CD4-positive, alpha-beta T cell treated with Interleukin-2 at 100 ng/mL for 4 hours (primary cell): ENCODE data around the gene VSTM2B.

Experiments used
- DNase-seq: peaks from one replicate; pipeline ENCODE4 v3.0.0-alpha.2; 2020; ENCODE audit warnings: low spot score

Gene VSTM2B

DNA sequence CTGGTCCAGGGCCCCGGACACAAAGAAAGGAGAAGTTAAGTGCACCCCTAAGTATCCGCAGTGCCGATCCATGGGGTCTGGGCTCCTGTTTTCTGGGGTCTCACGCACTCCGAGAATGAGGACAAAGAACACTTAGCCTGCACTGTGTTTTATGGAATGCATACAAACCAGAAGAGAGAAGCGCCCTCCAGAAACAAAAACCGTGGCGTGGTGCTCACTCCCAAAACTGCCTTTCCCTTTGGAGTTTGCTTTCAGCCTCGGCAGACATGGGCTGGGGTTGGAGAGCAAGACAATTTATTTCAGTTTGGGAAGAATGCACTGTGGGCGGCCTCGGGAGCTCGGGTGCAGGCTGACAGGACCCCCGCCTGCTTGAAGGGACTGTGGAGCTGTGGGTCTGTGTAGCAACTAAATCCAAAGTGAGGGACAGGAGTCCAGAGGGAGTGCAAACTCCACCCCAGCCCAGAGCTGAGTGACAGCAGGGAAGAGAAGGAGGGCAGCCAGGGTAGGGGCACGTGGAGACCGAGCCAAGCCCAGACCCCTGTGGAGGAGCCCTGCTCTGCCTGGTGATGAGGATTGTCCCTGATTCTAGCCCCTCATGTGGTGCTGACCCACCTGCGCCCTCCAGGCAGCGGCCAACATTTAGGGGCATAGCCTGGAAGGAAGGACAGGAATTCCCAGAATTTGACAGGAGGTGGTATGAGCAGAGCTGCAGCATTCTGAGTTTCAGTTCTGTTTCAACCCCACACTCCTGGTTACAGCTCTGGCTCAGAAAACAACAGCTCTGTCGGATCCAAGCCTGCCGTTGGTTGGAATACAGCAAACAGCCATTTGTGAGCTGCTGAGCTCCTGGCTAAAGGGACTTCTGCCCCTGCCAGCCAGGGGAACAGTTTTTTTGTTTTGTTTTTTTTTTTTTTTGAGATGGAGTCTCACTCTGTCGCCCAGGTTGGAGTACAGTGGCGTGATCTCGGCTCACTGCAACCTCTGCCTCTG lies 42.5 kb downstream of the VSTM2B start:
- no peak for DNase-seq

- no peak for DNase-seq
Measured at GRCh38 chr19:29569038-29569911, 43.5 kb downstream of the VSTM2B start.

DNA sequence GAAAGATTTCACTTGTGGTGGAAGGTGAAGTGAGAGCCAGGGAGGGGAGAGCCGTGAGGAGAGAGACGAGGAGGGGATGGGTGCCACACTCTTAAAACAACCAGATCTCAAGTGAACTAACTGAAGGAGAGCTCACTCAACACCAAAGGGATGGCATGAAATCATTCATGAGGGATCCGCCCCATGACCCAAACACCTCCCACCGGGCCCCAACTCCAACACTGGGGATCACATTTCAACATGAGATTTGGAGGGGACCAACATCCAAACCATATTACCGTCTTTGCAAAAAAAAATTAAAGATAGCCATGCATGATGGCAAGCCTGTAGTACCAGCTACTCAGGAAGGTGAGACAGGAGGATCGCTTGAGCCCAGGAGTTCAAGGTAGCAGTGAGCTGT lies 45.4 kb downstream of the VSTM2B start:
- DNase-seq, result no peak

- no peak for DNase-seq
Measured at GRCh38 chr19:29573486-29573885, 47.7 kb downstream of the VSTM2B start.

GRCh38 chr19:29574510-29574909 lies 48.7 kb downstream of the VSTM2B start:
- no peak for DNase-seq

DNA sequence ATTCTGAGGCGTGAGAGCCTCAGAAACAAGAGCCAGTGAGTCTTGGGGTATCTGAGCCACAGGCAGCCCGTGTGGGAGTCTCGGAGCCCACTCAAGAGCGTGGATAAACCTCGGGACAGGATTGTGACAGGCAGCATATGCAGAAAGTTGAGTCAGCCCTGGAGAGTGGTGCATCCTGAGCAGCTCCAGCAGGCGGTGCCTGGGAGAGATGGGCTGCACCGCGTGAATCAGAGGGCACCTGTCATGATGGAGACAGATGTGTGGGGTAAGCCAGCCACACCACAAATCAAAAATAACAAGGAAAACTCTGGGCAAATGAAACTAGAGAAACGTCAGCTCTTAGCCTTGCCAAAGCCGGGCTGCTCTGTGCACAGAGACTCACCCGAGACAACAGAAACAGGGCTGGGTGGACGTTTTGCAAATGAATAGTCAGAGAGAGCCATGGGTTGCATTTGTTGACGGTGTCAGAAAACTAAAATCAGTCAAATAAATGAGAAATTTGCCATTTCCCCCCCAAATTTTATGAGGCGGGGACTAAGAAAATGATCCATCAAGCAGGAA lies 50.3 kb downstream of the VSTM2B start:
- no peak for DNase-seq

DNA sequence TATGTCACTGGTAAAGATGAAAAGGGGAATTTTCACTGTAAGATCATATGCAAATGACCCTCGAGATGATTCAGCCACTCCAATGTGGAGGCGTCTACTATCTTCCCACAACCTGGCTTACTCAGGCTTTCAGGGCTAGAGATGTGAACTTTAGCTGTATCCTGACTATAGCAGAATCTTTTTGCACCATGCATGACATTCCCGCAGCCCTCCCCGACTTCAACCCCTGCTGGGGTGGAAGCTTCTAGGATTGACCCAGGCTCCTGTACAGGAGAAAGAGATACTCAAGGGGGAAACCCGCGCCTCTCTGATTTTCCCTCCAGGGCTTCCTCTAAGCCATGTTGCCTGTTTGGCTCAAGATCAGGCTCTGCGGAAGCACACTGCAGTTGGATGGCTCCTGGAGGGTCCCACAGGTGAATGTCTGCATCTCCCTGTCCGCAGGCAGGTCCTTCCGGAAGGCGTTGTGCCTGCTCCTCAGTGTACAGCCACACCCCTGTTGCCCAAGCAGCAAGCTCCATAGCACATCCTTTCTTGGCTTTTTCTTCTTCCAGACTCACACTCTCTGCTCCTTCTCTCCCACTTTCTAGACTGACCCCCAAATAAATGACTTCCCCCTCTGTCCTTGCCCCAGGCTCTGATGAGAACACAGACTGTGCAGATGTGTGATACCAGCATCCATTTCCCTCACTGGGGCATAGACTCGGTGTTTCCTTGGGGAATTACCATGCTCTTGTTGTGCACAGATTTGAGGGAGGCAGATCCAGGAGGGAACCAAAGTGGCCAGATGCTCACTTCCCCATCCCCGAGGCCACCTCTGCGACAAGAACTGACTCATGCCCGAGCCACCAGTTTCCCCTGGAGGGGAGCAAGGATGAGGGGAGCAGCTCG lies 51.2 kb downstream of the VSTM2B start:
- no peak for DNase-seq

DNA sequence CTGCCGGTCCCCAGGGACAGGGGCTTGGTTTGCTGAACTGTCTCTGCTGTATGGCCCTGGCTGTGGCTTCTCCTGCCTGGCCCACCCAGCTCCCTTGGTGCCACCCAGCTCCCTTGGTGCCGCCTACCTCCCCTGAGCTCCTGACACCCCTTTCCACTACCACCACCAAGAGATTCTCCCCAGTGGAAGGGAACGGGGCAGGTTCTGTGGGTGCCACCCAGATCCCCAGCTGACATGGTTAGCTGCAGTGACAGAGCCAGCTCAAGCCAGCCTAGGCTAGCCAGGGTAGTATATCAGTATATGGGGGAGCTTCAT lies 51.8 kb downstream of the VSTM2B start:
- DNase-seq, result no peak

GRCh38 chr19:29578349-29578748 lies 52.6 kb downstream of the VSTM2B start:
- no peak for DNase-seq

DNA sequence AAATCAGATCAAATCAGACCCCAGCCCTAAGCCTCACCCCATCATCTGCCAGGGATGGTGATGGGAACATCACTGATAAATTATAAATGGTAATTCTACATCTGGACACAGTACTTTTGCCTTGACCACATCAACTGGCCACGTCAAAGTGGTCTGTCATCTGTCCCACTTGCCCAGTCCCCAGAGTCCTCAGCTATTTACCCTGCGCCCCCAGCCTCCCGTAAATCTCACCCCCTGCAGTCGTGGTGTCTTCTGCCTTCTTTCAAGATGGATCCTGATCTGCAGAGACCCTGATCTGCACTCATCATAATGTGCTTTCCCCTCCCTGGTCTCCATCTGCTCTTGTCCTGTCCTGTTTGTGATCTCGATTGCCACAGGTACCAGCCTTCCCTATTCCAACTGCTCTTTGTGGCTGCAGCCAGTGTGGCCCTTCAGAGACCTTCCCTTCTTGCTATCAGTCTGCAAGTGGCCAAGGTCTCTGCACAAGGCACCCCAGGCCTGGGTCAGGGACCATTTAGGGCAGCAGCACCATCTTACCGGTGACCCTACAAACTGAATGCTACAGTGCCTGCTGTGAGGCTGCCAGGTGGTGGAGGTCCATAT lies 53.6 kb downstream of the VSTM2B start:
- DNase-seq, result no peak

DNA sequence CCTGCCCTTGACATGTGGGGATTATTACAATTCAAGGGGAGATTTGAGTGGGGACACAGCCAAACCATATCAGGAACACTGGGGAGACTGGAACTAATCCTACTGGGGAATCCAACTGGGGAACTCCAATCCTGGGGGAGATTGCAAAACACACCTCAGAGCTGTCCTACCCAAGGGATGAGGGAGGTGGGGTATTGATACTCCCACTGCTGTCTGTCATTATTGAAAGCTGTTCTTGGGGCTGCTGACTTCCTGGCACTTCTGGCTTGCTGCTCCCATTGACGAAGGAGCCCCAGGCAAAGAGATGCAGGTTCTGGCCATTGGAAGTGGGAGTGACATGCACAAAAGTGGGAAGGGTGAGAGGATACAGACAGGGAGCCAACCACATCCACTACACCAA lies 55.6 kb downstream of the VSTM2B start:
- DNase-seq, result no peak

GRCh38 chr19:29583196-29583999 lies 57.6 kb downstream of the VSTM2B start:
- DNase-seq, result no peak

DNA sequence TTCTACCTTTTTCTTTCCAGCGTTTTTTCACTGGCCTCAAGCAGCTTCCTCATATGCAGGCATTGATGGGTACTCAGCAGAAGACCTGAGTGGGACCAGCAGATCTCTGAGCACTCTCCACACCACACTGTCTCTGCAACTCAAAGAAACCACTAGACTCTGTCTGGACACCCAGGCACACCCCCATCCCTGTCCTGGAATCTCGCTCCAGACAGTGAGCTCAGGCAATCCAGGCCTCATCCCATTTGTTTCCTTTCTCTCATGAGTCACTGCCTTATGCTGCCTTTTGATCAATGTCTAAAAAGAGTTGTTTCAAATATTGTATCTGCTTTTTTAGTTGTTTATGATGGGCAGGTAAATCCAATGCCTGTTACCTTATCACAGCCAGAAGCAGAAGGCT lies 60.6 kb downstream of the VSTM2B start:
- DNase-seq, result no peak

DNA sequence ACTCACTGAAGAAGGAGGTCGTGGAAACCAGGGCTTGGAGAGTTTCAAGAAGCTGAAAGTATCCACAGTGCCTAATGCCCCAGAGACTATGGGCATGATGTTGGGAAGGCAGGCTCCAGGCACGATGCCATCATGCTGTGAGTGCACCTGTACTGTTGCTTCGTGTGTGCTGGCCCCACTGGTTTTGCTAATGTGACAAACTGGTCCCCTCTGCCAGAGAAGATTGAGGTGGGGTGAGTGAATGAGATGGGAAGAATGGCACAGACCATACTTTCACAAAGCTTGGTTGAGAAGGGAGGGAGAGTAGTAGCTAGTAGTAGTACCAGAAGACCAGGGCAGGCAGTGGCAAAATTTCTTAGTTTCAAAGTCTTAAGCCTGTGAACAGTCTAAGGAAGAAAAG lies 61.3 kb downstream of the VSTM2B start:
- no peak for DNase-seq

- DNase-seq, result peak; percentile 69
Measured at GRCh38 chr19:29587518-29587986, 61.8 kb downstream of the VSTM2B start.

DNA sequence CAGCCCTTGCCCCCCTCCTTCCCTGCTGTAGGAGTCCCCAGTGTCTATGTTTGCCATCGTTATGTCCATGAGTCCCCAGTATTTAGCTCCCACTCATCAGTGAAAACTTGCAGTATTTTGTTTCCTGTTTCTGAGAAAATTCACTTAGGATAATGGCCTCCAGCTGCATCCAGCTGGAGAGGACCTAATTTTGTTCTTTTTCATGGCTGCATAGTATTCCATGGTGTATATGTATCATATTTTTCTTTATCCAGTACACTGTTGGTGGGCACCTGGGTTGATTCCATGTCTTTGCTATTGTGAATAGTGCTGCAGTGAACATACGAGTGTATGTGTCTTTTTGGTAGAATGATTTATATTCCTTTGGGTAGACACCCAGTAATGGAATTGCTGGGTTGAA lies 62.3 kb downstream of the VSTM2B start:
- no peak for DNase-seq

GRCh38 chr19:29590278-29590677 lies 64.5 kb downstream of the VSTM2B start:
- DNase-seq, result no peak

GRCh38 chr19:29591670-29592069 lies 65.9 kb downstream of the VSTM2B start:
- no peak for DNase-seq

DNA sequence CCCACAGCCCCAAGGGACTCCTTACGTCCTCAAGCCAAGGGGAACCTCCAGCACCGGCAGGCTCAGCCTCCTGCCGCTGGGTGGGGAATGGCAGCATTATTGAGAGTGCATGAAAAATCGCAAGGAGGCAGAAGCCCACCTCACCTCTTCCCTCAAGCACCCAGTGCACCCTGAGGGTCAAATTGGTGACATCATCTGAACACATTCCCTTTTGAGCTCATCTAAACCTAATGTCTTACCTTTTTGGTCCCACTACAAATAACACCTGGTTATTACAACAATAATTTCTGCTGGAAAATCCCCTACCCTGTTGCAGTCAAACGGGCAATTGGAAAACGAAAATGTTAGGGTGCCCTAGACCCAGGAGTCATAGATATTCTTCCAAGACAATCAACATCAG lies 68.1 kb downstream of the VSTM2B start:
- DNase-seq, result no peak

DNA sequence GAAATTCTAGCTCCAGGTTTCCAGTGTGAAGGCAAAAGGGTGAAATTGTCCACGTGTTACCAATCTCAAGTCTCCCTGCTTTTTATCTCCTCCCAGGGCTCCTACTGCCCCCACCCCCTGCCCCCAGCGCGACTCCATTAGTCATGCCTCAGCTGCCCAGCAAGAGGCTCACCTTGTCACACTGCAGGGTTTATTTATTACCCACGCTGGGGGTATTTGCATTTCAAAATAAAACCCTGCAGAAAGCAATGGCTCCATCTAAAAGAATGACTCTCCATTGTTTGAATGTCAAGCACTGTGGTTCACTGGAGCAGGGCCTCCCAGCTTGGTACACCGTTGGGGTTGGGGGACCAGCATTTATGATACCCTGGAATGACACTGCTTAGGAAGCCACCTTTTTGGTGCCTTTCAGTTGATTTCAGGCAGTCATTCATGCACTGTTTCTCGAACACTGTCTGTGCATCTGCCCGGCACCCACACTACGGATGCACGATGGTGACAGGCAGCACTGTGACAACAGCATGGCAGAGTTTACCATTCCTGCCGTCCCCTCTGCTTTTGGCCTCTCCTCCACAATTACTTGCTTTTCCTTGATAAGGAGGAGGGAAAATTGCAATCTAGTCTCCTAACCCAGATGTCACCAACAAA lies 70.4 kb downstream of the VSTM2B start:
- no peak for DNase-seq
